ENCODE measurements around the gene RER1.

- TF ChIP-seq CTCF (IDR thresholded peaks at IDR 0.05): no peak
- TF ChIP-seq POLR2A (IDR thresholded peaks at IDR 0.05): no peak
- no peak for TF ChIP-seq POLR2AphosphoS5 (IDR thresholded peaks at IDR 0.05; ENCODE audit: insufficient read depth in 1 of 2, low read depth in 1 of 2)
Observed at GRCh38 chr1:2379733-2380404, 11.8 kb upstream of the RER1 start.

Data from vagina (tissue), 2 donors.